Stimulated activated effector memory CD8-positive, alpha-beta T cell treated with anti-CD3 and anti-CD28 coated beads, Interleukin-12 subunit alpha, Interleukin-12 subunit beta, amount 100 ng/mL, for 72 hours (primary cell): ENCODE measurements around the gene TUNAR.

Source experiments
- ATAC-seq: fragments of 150-1000 bp; cut with Tn5 transposase; 2 replicates; pipeline ENCODE4 v1.10.0; 2021
- DNase-seq, 2 donors: peaks; one replicate each; pipeline ENCODE4 v3.0.0; 2021 to 2022; ENCODE audit warnings: low spot score in 2 of 2
- H3K27ac Mint-ChIP-seq: one replicate; pipeline ENCODE4 v1.8.0; 2022; ENCODE audit warnings: mild to moderate bottlenecking, mixed read lengths
- H3K36me3 Mint-ChIP-seq: one replicate; pipeline ENCODE4 v1.8.0; 2022; ENCODE audit warnings: mild to moderate bottlenecking, mixed read lengths
- H3K4me1 Mint-ChIP-seq: one replicate; pipeline ENCODE4 v1.8.0; 2022; ENCODE audit warnings: mixed read lengths
- H3K4me3 Mint-ChIP-seq: one replicate; pipeline ENCODE4 v1.8.0; 2022; ENCODE audit warnings: mild to moderate bottlenecking, mixed read lengths
- H3K9me3 Mint-ChIP-seq: one replicate; pipeline ENCODE4 v1.8.0; 2022; ENCODE audit warnings: mixed read lengths

The TUNAR gene

GRCh38 chr14:95889236-95889979 lies 12.8 kb downstream of the TUNAR start:
- Mint-ChIP-seq H3K4me1 (no peaks in the 10 kb centered on the region), H3K9me3 (no peaks in the 10 kb centered on the region), H3K4me3 (no peak overlapping the region), H3K27ac (no peak overlapping the region), H3K36me3 (no peaks in the 10 kb centered on the region)
- DNase-seq = no peak
- ATAC-seq = no peak

DNA sequence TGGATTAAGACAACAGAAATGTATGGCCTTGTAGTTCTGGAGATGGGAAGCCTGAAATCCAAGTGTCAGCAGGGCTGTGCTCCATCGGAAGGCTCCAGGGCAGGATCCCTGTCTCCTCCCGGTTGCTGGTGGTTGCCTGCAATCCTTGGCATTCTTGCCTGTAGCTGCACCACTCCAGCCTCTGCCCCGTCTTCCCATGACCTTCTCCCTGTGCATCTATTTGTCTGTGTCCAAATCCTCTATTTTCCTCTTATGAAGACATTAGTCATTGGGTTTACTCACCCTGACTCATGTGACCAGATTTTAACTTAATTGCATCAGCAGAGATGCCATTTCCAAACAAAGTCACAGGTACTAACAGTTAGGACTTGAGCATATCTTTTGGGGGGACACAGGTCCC lies 15.1 kb downstream of the TUNAR start:
- Mint-ChIP-seq H3K4me1 (no peaks in the 10 kb centered on the region), H3K4me3 (no peak overlapping the region), H3K36me3 (no peaks in the 10 kb centered on the region), H3K27ac (no peak overlapping the region), H3K9me3 (no peaks in the 10 kb centered on the region)
- ATAC-seq (no peak), DNase-seq (no peak)

- H3K9me3 Mint-ChIP-seq = no peaks in the 10 kb centered on the region
- no peak for ATAC-seq
- no peaks in the 10 kb centered on the region for H3K36me3 Mint-ChIP-seq
- H3K4me1 Mint-ChIP-seq = no peaks in the 10 kb centered on the region
- no peak for DNase-seq
- no peak overlapping the region for H3K4me3 Mint-ChIP-seq
- H3K27ac Mint-ChIP-seq = no peak overlapping the region
Measured at GRCh38 chr14:95892142-95892541, 15.5 kb downstream of the TUNAR start.

DNA sequence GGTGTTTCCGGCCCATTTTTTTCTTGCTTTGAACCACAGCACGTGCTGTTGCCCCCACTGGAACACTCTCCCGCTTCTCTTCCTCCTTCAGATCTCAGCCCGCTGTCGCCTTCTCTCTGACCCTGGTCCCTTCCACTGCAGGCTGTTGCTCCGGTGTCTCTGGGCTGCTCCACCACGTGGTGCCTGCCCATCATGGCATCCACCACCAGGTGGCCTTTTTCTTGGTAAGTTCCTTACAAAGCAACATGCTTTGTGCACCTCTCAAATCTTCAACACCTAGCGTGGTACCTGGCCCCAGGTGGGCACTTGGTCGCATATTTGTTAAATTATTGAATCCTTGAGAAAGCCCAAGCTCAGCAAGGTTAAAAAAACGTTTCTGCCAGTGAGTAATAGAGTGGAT lies 19.1 kb downstream of the TUNAR start:
- no peaks in the 10 kb centered on the region for H3K36me3 Mint-ChIP-seq
- no peaks in the 10 kb centered on the region for H3K4me1 Mint-ChIP-seq
- H3K27ac Mint-ChIP-seq = no peak overlapping the region
- ATAC-seq (no peak), DNase-seq (no peak)
- H3K9me3 Mint-ChIP-seq = no peaks in the 10 kb centered on the region
- H3K4me3 Mint-ChIP-seq = no peak overlapping the region

- no peaks in the 10 kb centered on the region for H3K9me3 Mint-ChIP-seq
Measured at GRCh38 chr14:95896498-95897135, 20.0 kb downstream of the TUNAR start.

GRCh38 chr14:95897280-95897679 lies 20.6 kb downstream of the TUNAR start:
- no peak for ATAC-seq
- no peak for DNase-seq
- Mint-ChIP-seq H3K36me3 (no peaks in the 10 kb centered on the region), H3K4me3 (no peak overlapping the region), H3K4me1 (no peaks in the 10 kb centered on the region), H3K27ac (no peak overlapping the region), H3K9me3 (no peaks in the 10 kb centered on the region)

More at GRCh38 chr14:95896498-95897135, 20.0 kb downstream of the TUNAR start:
- DNase-seq = no peak
- no peak for ATAC-seq
- no peaks in the 10 kb centered on the region for H3K4me1 Mint-ChIP-seq
- no peak overlapping the region for H3K27ac Mint-ChIP-seq
- H3K36me3 Mint-ChIP-seq = no peaks in the 10 kb centered on the region
- H3K4me3 Mint-ChIP-seq = no peak overlapping the region

GRCh38 chr14:95901054-95901453 lies 24.4 kb downstream of the TUNAR start:
- H3K9me3 Mint-ChIP-seq = no peaks in the 10 kb centered on the region
- no peaks in the 10 kb centered on the region for H3K4me1 Mint-ChIP-seq
- no peak overlapping the region for H3K4me3 Mint-ChIP-seq
- H3K27ac Mint-ChIP-seq = no peak overlapping the region
- ATAC-seq (no peak), DNase-seq (no peak)
- H3K36me3 Mint-ChIP-seq = no peaks in the 10 kb centered on the region

- ATAC-seq (no peak), DNase-seq (no peak)
- H3K36me3 Mint-ChIP-seq = no peaks in the 10 kb centered on the region
- no peaks in the 10 kb centered on the region for H3K4me1 Mint-ChIP-seq
- no peak overlapping the region for H3K27ac Mint-ChIP-seq
- no peaks in the 10 kb centered on the region for H3K9me3 Mint-ChIP-seq
- H3K4me3 Mint-ChIP-seq = no peak overlapping the region
Measured at GRCh38 chr14:95902273-95902826, 25.7 kb downstream of the TUNAR start.

DNA sequence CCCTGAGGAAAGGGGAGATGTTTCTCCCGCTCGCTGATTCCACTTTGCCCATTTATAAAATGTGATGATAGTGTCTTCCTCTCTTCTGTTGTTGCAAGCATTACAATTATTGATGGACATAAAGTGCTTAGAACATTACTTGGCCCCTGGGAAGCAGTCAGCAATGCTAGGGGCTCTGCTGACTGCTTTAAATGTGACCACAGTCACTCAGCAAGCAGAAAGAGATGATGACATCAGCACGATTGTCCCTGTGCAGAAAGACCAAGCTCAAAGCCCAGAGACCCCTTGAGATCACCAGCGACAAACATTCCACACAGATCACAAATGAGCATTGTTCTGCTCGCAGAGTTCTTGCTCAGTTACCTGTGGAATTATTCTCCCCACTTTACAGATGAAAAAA lies 26.5 kb downstream of the TUNAR start:
- DNase-seq = no peak
- H3K4me3 Mint-ChIP-seq = no peak overlapping the region
- ATAC-seq = no peak
- no peaks in the 10 kb centered on the region for H3K4me1 Mint-ChIP-seq
- H3K36me3 Mint-ChIP-seq = no peaks in the 10 kb centered on the region
- no peak overlapping the region for H3K27ac Mint-ChIP-seq
- no peaks in the 10 kb centered on the region for H3K9me3 Mint-ChIP-seq

DNA sequence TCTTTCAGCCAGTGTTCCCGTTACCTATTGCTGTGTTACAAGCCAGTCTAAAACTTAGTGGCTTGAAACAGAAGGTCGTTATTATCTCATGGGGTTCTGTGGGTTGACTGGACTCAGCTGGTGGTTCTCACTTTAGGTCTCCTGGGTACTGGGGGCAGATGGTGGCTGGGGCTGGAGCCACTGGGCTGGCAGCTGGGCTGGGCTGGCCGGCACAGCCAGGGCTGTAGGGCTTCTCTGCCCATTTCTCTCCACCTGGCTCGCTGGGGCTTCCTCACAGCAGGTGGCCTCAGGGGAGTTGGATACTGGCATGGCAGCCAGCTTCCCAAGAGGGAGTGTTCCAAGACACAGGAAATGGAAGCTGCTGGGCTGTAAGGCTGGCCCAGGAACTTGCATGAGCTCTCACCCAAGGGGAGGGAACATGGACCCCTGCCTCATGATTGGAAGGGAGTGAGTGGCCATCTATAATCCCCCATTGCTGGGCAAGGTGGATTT lies 27.0 kb downstream of the TUNAR start:
- Mint-ChIP-seq H3K27ac (no peak overlapping the region), H3K4me3 (no peak overlapping the region), H3K9me3 (no peaks in the 10 kb centered on the region), H3K36me3 (no peaks in the 10 kb centered on the region), H3K4me1 (no peaks in the 10 kb centered on the region)
- DNase-seq (no peak), ATAC-seq (peak; percentile 5)

DNA sequence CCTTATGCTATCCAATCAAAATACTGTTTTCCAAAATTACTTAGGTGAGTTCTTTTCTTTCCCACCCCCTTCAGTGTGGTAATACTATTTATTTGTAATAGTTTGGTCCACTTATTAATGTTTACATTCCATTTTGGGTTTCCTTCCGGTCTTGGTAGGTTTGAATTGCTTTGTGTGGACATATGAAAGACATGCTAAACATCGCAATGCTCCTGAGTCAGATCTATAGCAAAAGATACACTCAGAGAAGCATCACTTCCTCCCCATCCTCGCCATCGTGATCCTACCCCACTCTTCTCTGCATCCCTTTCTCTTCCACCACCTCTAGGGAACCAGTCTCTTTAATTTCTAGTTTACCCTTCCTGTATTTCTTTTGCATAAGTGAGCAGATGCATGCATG lies 30.0 kb downstream of the TUNAR start:
- no peak overlapping the region for H3K27ac Mint-ChIP-seq
- no peaks in the 10 kb centered on the region for H3K36me3 Mint-ChIP-seq
- H3K9me3 Mint-ChIP-seq = no peaks in the 10 kb centered on the region
- no peak overlapping the region for H3K4me3 Mint-ChIP-seq
- DNase-seq (no peak), ATAC-seq (no peak)
- H3K4me1 Mint-ChIP-seq = no peaks in the 10 kb centered on the region

GRCh38 chr14:95910628-95911027 lies 34.0 kb downstream of the TUNAR start:
- Mint-ChIP-seq H3K4me3 (no peak overlapping the region), H3K9me3 (no peaks in the 10 kb centered on the region), H3K27ac (no peak overlapping the region), H3K36me3 (no peaks in the 10 kb centered on the region), H3K4me1 (no peaks in the 10 kb centered on the region)
- ATAC-seq = no peak
- no peak for DNase-seq

DNA sequence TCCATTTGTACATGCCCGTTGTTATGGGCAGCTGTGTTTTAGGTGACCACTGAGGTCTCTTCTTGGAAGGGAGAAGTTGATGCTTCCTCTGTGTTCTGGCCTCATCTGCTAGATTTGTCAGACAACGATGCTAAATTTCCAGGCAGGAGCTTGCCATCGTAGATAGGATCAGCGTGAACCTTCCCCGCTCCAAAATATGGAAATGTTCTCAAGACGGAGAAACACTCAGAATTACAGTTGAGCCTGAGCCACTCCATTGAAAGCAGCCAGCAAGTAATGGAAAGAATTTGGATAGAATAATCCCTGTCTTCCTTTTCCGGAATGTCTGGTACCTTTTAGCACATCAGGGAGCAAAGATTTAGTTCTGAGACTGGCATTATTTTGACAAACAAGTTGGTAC lies 34.8 kb downstream of the TUNAR start:
- DNase-seq = no peak
- no peaks in the 10 kb centered on the region for H3K4me1 Mint-ChIP-seq

GRCh38 chr14:95915330-95915729 lies 38.7 kb downstream of the TUNAR start:
- H3K4me1 Mint-ChIP-seq = no peaks in the 10 kb centered on the region
- ATAC-seq (no peak), DNase-seq (no peak)
- H3K9me3 Mint-ChIP-seq = no peaks in the 10 kb centered on the region
- H3K36me3 Mint-ChIP-seq = no peaks in the 10 kb centered on the region
- no peak overlapping the region for H3K27ac Mint-ChIP-seq
- H3K4me3 Mint-ChIP-seq = no peak overlapping the region

More for the DNA sequence above, 34.8 kb downstream of the TUNAR start:
- ATAC-seq = no peak
- Mint-ChIP-seq H3K9me3 (no peaks in the 10 kb centered on the region), H3K27ac (no peak overlapping the region), H3K36me3 (no peaks in the 10 kb centered on the region), H3K4me3 (no peak overlapping the region)

GRCh38 chr14:95918466-95918865 lies 41.8 kb downstream of the TUNAR start:
- DNase-seq = no peak
- no peaks in the 10 kb centered on the region for H3K36me3 Mint-ChIP-seq
- no peaks in the 10 kb centered on the region for H3K9me3 Mint-ChIP-seq
- ATAC-seq = no peak
- H3K4me3 Mint-ChIP-seq = no peak overlapping the region
- no peaks in the 10 kb centered on the region for H3K4me1 Mint-ChIP-seq
- no peak overlapping the region for H3K27ac Mint-ChIP-seq
